H1 (cell line): ENCODE measurements around the gene ABHD12B. TPM values are rescaled to one million over a fixed set of nuclear protein-coding genes. Genes with fewer than 3 reads are reported as not detected.

Experiments
- ASH2L ChIP-seq: fragments of 200-600, 300-600 bp; sonication (generic); IDR thresholded peaks from one replicate; pipeline ENCODE4 v1.7.1; 2017; ENCODE audit warnings: low read length
- EZH2 ChIP-seq: fragments of 200-600 bp; sonication (generic); IDR thresholded peaks from 2 replicates; pipeline ENCODE4 v1.7.1; 2012; ENCODE audit warnings: low read depth, mild to moderate bottlenecking, moderate library complexity, low read length, inconsistent platforms; ENCODE audit not compliant: severe bottlenecking
- RAD21 ChIP-seq, 2 experiments: IDR thresholded peaks in 1 of 2; conservative IDR thresholded peaks in 1 of 2; 2 replicates each; pipeline ENCODE4 v1.6.1; 2011; ENCODE audit warnings: low read depth in 2 of 2, low read length in 2 of 2, improper control_type of control experiment in 1 of 2, inconsistent platforms in 1 of 2, mild to moderate bottlenecking in 1 of 2, moderate library complexity in 1 of 2
- RBBP5 ChIP-seq: IDR thresholded peaks from 2 replicates; pipeline ENCODE4 v1.7.1; 2012; ENCODE audit warnings: low read depth, mild to moderate bottlenecking, inconsistent platforms, low read length, moderate library complexity, borderline replicate concordance
- SIN3A ChIP-seq, 2 experiments: IDR thresholded peaks in 1 of 2; conservative IDR thresholded peaks in 1 of 2; 2 replicates each; pipeline ENCODE4 v1.6.1; 2011 to 2012; ENCODE audit warnings: low read length in 2 of 2, improper control_type of control experiment in 1 of 2, low read depth in 1 of 2, mild to moderate bottlenecking in 1 of 2
- TAF1 ChIP-seq: IDR thresholded peaks from 2 replicates; pipeline ENCODE4 v1.6.1; 2011; ENCODE audit warnings: mild to moderate bottlenecking, low read depth, low read length
- polyA plus RNA-seq, 7 experiments: library from polyadenylated mRNA; depleted of rRNA in 3 of 7; stranded (reverse) in 5 of 7; unstranded in 2 of 7; fragments of >200 nt in 5 of 7; fragments of 200-250 nt in 2 of 7; gene quantifications; 1 replicate in 5 of 7; 2 replicates in 1 of 7; 4 replicates in 1 of 7; pipeline versions ENCODE4 v1.2.1 to v1.2.3, GENCODE V29; 2011 to 2013; ENCODE audit warnings: missing spikeins in 2 of 7, mixed read lengths in 2 of 7
- total RNA-seq: library from RNA; stranded (reverse); fragmentation: NEBNext Ultra II Directional; extraction: Animal tissue kit (Norgen Biotek cat#: 25700); gene quantifications from 2 replicates; pipeline ENCODE4 v1.2.1, GENCODE V29; 2021
- TF ChIP-seq, protein P1 (sequence below): IDR thresholded peaks from 2 replicates; pipeline ENCODE4 v1.6.1; 2012; ENCODE audit warnings: inconsistent platforms

ABHD12B gene
- total and polyA plus RNA-seq, 2 of the 8 experiments (the other 6 are each of a cell fraction or from before 2014, with no cell fraction given), result 4.0 to 102 TPM

GRCh38 chr14:50830932-50831725 lies 40.7 kb upstream of the ABHD12B start, which contains the start of gene NIN (continued):
- TF ChIP-seq EZH2, result peak; percentile 39
- peak; percentile 61 for TF ChIP-seq RBBP5
- TF ChIP-seq, protein P1, sequence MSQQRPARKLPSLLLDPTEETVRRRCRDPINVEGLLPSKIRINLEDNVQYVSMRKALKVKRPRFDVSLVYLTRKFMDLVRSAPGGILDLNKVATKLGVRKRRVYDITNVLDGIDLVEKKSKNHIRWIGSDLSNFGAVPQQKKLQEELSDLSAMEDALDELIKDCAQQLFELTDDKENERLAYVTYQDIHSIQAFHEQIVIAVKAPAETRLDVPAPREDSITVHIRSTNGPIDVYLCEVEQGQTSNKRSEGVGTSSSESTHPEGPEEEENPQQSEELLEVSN, result peak; percentile 37; the same call in 1 of the 2 replicates
- TF ChIP-seq SIN3A (conservative IDR thresholded peaks at IDR 0.05 in 1 of 2, IDR thresholded peaks at IDR 0.05 in 1 of 2; ENCODE audit: low read depth in 1 of 2, low read length in 2 of 2), result 0 out of 4 replicates have a peak, but pooled peaks of 1 of the 2 experiments have one; percentile 45
- TF ChIP-seq ASH2L, result peak; percentile 88
- no peak for TF ChIP-seq RAD21 (IDR thresholded peaks at IDR 0.05 in 1 of 2, conservative IDR thresholded peaks at IDR 0.05 in 1 of 2; ENCODE audit: low read depth in 2 of 2, low read length in 2 of 2)
- peak; percentile 30; the same call in 1 of the 2 replicates for TF ChIP-seq TAF1
